ENCODE results near the gene LGI1. TPM values are rescaled to one million over a fixed set of nuclear protein-coding genes. Genes with fewer than 3 reads are reported as not detected.
A peak's percentile ranks its signal among the peaks of the same experiment; 100 is the strongest.

The LGI1 gene
- total RNA-seq, 4 donors from 2014 or later: 0.19 TPM; not detected in 3

GRCh38 chr10:93813507-93814465, 56.0 kb downstream of the LGI1 start:
- ATAC-seq (ENCODE audit: low FRiP score) (no peak), DNase-seq (ENCODE audit: low spot score) (peak; percentile 25)
- TF ChIP-seq, protein P1, sequence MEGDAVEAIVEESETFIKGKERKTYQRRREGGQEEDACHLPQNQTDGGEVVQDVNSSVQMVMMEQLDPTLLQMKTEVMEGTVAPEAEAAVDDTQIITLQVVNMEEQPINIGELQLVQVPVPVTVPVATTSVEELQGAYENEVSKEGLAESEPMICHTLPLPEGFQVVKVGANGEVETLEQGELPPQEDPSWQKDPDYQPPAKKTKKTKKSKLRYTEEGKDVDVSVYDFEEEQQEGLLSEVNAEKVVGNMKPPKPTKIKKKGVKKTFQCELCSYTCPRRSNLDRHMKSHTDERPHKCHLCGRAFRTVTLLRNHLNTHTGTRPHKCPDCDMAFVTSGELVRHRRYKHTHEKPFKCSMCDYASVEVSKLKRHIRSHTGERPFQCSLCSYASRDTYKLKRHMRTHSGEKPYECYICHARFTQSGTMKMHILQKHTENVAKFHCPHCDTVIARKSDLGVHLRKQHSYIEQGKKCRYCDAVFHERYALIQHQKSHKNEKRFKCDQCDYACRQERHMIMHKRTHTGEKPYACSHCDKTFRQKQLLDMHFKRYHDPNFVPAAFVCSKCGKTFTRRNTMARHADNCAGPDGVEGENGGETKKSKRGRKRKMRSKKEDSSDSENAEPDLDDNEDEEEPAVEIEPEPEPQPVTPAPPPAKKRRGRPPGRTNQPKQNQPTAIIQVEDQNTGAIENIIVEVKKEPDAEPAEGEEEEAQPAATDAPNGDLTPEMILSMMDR (IDR thresholded peaks at IDR 0.05): no peak

DNA sequence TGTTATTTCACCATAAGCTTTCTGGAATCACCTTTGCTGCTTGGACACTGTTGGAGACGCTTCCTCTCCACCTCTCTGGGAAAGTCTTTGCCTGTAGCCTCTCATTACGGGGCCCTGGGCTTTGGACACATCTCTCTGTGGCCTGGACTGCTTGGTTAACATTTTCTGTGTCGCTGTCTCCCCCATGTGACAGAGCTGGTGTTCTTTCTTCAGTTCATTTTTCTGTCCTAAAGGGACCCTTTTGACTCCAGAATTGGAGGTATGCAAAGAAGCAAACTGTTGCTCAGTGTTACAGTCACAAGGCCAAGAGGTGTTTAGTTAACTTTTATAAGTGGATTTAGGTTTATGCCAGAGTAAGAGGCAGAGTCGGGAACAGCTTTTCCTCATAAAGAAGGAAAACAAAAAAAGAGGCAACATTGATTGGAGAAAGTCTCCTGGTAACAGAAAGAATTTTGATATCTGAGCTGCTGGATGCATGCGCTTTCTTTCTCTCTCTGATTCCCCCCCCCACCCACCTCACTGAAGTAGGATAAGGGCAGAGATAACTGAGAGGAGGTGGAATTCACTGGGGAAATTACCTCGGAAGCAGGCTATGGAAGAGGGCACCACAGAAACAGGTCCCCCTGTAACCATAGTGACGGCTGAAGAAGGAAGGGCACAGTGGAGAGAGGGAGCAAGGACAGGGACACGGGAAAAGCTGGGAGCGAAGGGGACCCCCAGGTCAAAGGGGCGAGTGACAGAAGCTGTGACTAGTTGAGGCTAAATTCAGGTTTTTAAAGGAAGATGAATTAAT, 57.8 kb downstream of the LGI1 start:
- DNase-seq (ENCODE audit: low spot score): no peak
- ATAC-seq (ENCODE audit: low FRiP score): no peak
- TF ChIP-seq, protein P1 (IDR thresholded peaks at IDR 0.05): no peak

DNA sequence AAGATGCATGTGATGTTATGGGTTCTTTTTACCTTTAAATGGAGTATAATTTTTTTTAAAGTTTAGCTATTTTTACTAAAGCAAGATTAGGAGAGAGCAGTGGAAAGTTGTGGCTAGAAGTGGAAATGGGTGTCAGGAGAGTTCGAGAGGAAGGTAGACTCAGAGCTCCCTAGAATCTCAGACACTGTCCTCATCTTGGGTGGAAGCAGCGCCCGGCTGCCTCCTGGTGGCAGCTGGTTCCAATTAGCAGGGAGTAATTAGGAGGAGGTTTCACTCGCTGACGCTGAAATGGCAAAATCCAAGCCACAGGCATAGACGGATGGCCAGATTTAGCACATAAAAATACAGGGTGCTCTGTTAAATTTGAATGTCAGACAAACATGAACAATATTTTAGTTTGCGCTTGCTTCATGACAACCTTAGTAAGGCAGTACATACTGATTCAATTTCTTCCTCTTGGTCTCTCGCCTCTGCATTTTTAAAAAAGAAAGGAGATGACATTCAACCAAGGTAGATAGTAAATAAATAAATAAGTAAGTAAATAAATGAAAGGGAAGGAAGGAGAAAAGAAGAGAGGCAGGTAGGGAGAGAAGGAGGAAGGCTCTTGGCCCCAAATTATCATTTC, 58.5 kb downstream of the LGI1 start:
- no peak for DNase-seq (ENCODE audit: low spot score)
- TF ChIP-seq, protein P1 (IDR thresholded peaks at IDR 0.05): no peak

DNA sequence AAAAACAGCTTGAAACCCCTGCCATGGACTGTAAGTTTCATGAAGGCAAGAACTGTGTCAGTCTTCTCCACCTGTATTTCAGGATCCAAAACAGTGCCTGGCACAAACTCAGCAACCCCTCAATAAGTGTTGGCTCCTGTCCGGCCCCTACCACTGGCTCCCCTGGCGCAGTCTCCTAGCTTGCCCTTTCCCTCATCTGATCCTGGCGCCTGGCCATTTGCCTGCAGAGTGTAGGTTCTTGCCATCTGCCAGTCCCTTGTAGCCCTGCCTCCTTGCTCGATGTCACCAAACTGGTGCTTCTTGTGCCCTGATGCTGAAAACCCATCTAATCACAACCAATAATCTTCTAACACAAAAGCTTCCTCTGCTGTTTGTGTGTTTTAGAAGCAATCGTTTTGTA, 60.4 kb downstream of the LGI1 start:
- TF ChIP-seq, protein P1 (IDR thresholded peaks at IDR 0.05): no peak
- no peak for DNase-seq (ENCODE audit: low spot score)
- ATAC-seq (ENCODE audit: low FRiP score): no peak

More for the DNA sequence above, 58.5 kb downstream of the LGI1 start:
- ATAC-seq (ENCODE audit: low FRiP score): peak; percentile 71

DNA sequence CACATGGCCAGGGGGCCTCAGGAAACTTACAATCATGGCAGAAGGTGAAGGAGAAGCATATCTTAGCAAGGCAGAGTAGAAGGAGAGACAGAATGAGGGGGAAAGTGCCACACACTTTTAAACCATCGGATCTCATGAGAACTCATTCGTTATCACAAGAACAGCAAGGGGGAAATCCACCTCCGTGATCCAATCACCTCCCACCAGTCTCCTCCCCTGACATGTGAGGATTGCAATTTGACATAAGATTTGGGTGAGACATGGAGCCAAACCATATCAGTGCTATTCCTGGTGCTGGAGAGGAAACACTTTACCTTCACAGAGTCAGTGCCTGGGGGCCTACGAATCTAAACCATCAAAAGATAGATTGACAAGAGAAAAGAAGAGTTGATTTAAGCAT, 61.8 kb downstream of the LGI1 start:
- no peak for ATAC-seq (ENCODE audit: low FRiP score)
- DNase-seq (ENCODE audit: low spot score): no peak
- TF ChIP-seq, protein P1 (IDR thresholded peaks at IDR 0.05): no peak

DNA sequence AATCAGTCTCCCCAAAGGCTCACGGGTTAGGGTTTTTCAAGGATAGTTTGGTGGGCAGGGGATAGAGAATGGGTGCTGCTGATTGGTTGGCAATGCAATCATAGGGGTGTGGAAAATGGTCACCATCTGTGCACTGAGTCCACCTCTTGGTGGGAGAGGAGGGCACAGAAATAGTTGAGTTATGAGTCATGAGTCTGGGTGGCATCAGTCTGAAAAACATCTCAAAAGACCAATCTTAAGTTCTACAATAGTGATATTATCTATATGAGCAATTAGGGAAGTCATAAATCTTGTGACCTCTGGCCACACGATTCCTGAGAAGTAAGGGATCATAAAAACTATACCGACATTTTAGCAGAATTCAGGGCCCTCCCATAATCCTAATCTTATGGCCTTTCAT, 62.7 kb downstream of the LGI1 start:
- DNase-seq (ENCODE audit: low spot score): no peak
- TF ChIP-seq, protein P1 (IDR thresholded peaks at IDR 0.05): no peak
- ATAC-seq (ENCODE audit: low FRiP score): no peak
